ENCODE results near the gene ARRDC4.

ARRDC4 gene, protein sequence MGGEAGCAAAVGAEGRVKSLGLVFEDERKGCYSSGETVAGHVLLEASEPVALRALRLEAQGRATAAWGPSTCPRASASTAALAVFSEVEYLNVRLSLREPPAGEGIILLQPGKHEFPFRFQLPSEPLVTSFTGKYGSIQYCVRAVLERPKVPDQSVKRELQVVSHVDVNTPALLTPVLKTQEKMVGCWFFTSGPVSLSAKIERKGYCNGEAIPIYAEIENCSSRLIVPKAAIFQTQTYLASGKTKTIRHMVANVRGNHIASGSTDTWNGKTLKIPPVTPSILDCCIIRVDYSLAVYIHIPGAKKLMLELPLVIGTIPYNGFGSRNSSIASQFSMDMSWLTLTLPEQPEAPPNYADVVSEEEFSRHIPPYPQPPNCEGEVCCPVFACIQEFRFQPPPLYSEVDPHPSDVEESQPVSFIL

DNA sequence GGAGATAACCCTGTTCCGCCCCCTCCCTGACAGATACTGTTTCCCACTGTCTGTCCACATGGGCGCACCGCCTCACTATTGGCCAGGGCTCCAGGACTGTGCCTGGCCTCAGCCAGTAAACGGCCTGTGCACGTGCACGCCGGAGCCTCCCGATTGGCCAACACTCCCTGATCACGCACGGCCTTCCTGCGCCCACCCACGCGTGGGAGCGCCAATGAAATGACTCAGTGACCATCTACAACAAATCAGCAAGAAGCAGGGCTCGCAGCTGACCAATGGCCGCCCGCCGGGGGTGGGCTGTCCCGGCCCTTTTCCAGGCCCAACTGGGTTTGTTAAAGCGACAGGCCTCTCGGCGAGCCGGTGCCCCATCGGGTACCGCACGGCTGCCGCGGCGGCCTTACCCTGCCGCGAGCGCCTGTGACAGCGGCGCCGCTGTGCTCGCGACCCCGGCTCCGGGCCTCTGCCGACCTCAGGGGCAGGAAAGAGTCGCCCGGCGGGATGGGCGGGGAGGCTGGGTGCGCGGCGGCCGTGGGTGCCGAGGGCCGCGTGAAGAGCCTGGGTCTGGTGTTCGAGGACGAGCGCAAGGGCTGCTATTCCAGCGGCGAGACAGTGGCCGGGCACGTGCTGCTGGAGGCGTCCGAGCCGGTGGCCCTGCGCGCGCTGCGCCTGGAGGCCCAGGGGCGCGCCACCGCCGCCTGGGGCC lies at the start of gene ARRDC4:
Gene ARRDC4 (plus strand): TSS at position 340 of the 703 bp plus-strand sequence. CDS start 159 bp downstream, at position 499.
- in situ Hi-C loops (cut with HindIII; ENCODE audit: low sequenced_read_pairs), result no loop called here

DNA sequence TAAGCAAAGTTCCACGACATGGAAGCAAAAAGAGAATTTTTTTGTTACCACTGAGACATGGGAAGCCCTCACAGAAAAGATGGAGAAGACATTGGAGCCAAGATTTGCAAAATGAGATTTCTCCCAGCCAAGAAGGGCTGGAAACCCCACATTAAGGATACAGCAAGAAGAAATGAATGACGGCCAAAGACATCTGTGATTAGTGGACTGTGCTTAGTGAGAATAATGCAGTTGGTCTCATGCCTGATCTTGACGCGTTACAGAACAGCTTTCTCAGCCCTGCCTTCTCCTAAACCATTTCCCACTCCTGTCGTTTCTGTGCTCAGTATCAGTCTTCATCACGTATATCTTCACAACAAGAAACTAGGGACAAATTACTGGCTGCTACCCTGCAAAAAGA lies 45.8 kb upstream of the ARRDC4 start:
- in situ Hi-C loops (cut with HindIII; ENCODE audit: low sequenced_read_pairs), result no loop called here

DNA sequence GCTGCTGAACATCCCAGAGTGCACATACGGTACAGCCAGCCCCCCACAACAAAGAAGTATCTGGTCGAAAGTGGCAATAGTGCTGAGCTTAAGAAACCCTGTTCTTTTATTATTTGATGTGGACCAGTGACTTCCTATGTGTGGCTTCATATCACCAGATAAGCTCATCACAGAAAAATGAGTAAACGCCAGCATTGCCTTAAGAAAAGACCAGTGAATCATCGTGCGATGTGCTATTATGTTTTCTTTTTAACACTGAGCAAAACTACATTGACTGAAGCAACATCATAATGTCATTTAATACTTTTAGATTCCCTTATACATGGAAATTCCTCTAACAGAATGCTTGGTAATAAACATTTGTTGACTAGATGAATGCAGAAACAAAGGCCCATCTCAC lies 45.2 kb upstream of the ARRDC4 start:
- in situ Hi-C loops (cut with HindIII; ENCODE audit: low sequenced_read_pairs), result no loop called here

DNA sequence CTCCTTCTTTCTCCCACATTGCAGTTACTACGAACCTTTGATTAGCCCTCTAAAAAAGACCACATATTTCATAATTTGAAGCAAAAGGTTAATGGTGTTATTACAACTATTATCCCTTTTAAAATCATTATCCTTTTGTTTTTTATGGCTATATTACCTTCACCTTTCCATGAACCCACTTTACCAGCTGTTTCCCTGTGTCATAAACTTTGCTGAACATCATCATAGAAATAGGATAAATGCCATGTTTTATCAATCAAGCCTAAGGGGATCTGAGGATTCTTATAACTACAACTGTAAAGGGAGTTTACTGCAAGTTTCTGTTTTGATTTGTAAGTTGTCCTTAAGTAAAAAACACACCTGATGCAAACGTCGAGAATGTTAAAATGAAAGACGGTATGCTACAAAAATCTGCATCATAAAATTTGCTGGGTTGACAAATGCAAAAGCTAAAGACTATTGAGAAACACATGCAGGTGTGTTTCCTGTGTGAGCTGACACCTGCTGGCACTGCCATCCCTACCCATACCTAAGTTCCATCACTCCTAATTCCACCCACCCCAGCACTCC lies 39.1 kb upstream of the ARRDC4 start:
- in situ Hi-C loops (cut with HindIII; ENCODE audit: low sequenced_read_pairs), result no loop called here

DNA sequence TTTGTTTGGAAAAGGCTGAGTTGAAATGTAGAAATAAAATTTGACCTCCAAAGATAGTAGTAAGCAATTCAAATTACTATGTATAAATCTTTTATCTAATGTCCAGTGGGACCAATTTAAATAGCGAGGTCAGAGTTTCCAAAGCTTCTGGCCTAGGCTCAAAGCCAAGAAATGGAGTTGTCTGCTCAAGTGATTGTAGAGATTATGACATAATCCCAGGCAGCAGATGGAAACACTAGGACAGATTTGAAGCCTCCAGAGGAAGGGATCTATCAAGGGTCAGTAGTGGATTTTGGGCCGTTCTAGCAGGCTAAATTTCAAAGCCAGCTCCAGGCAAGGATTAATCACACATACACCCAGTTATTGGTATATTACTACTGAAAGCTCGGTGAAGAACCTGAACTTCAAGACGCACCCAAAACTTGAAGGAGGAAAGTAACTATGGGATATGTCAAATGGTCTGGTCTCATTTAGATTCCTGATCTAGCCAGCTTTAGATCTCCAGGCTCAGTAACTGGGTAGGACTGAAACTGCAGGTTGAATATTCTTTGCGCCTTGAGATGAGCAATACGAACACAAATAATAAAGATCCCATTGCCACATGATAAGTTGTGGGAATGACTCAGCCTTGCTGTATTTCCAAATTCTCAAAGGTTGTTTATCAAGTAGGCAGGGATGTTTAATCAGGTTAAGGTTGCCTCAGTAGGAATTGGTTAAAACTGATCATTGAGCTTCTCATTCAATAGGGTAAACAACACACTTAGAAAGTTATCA lies 30.9 kb upstream of the ARRDC4 start:
- in situ Hi-C loops (cut with HindIII; ENCODE audit: low sequenced_read_pairs), result no loop called here

GRCh38 chr15:97930230-97930629 lies 30.3 kb upstream of the ARRDC4 start:
- in situ Hi-C loops (cut with HindIII; ENCODE audit: low sequenced_read_pairs), result no loop called here

- in situ Hi-C loops (cut with HindIII; ENCODE audit: low sequenced_read_pairs), result no loop called here
Measured at GRCh38 chr15:97931314-97931713, 29.2 kb upstream of the ARRDC4 start.

DNA sequence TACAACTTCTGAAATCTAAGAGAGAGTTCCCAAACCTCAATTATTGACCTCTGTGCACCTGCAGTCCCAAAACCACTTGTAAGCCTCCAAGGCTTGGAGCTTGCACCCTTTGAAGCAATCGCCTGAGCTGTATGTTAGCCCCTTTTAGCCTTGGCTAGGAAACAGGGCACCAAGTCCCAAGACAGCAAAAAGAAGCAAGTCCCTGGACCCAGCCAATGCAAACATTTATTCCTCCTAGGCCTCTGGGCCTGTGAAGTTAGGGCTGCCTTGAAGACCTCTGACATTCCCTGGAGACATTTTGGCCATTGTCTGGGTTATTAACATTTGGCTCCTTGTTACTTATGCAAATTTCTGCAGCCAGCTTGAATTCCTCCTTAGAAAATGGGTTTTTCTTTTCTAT lies 26.9 kb upstream of the ARRDC4 start:
- in situ Hi-C loops (cut with HindIII; ENCODE audit: low sequenced_read_pairs), result no loop called here

- in situ Hi-C loops (cut with HindIII; ENCODE audit: low sequenced_read_pairs), result no loop called here
Measured at GRCh38 chr15:97940993-97941392, 19.5 kb upstream of the ARRDC4 start.

- in situ Hi-C loops (cut with HindIII; ENCODE audit: low sequenced_read_pairs), result no loop called here
Measured at GRCh38 chr15:97941572-97941971, 18.9 kb upstream of the ARRDC4 start.

DNA sequence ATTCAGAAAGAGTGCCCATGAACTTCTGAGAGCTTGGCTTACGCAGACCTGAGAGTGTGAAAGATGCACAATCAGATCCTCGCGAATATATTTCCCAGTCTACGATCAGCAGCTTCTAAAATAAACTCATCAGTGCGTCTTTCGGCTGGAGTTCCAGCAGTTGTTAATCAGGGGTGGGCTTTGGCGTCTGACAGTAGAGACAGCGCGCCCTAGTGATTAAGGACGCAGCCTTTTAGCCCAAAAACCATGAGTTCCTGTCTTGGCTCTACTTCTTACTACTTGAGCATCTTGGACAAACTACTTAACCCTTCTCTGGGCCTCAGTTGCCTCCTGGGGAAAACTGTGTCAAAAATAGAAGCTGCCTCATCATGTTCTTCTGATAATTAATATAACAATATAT lies 15.8 kb upstream of the ARRDC4 start:
- in situ Hi-C loops (cut with HindIII; ENCODE audit: low sequenced_read_pairs), result no loop called here

GRCh38 chr15:97947465-97948260 lies 12.8 kb upstream of the ARRDC4 start:
- in situ Hi-C loops (cut with HindIII; ENCODE audit: low sequenced_read_pairs), result no loop called here

- in situ Hi-C loops (cut with HindIII; ENCODE audit: low sequenced_read_pairs), result no loop called here
Measured at GRCh38 chr15:97953254-97953653, 7.2 kb upstream of the ARRDC4 start.

DNA sequence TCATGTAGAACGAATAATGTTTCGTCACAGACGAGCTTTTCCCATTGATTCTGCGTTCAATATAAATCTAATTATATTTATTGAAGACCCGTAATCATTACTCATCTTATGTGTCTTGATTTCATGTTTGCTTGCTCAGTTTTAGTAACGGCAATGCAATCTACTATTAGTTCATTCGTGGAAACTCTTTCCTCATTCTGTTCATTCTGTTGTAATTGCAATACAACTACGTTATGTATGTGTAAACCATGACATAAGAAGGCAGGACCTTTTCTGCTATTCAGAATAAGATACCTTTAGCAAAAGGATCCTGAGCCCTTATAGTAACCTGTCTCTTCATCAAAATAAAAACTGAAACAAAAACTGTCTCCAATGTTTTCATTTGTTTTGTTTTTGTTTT lies 6.8 kb upstream of the ARRDC4 start:
- in situ Hi-C loops (cut with HindIII; ENCODE audit: low sequenced_read_pairs), result no loop called here

- in situ Hi-C loops (cut with HindIII; ENCODE audit: low sequenced_read_pairs), result no loop called here
Measured at GRCh38 chr15:97955035-97955434, 5.5 kb upstream of the ARRDC4 start.

DNA sequence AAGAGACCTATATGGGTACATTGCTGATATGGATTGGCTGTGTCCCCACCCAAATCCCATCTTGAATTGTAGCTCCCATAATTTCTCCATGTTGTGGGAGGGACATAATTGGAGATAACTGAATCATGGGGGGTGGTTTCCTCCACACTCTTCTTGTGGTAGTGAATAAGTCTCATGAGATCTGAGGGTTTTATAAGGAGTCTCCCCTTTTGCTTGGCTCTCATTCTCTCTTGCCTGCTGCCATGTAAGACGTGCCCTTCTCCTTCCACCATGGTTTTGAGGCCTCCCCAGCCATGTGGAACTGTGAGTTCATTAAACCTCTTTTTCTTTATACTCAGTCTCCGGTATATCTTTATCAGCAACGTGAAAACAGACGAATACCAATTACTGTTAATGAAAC lies 5.0 kb upstream of the ARRDC4 start:
- in situ Hi-C loops (cut with HindIII; ENCODE audit: low sequenced_read_pairs), result no loop called here

DNA sequence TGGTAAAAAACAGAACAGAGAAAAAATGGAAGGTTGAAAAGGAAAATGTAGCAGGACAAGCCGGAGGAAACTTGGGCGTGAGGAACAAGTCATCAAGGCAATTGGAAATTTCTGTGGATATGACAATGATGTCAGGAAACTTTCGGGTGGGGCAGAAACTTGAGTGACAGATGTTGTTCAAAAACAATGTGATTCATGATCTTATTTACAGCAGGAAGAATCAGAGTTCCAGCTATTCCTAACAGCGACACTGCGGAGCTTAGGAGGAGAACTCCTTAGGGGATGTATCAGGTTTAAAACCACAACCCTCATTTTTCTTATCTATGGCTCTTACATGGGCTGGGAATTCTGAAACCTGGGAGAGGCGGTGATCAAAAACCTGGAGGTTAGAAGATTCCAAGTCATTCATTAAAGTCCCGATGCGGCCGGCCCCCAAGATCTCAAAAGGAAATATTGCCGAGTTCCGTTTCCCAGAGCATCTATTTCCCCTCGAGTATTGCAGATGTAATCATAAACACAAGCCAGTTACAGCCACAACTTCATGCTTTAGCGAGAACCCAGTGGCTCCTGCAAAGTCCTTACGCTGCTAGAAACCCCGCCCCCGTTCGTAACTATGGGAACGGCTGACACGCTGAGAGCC lies 659 bp upstream of the ARRDC4 start:
- in situ Hi-C loops (cut with HindIII; ENCODE audit: low sequenced_read_pairs), result no loop called here

DNA sequence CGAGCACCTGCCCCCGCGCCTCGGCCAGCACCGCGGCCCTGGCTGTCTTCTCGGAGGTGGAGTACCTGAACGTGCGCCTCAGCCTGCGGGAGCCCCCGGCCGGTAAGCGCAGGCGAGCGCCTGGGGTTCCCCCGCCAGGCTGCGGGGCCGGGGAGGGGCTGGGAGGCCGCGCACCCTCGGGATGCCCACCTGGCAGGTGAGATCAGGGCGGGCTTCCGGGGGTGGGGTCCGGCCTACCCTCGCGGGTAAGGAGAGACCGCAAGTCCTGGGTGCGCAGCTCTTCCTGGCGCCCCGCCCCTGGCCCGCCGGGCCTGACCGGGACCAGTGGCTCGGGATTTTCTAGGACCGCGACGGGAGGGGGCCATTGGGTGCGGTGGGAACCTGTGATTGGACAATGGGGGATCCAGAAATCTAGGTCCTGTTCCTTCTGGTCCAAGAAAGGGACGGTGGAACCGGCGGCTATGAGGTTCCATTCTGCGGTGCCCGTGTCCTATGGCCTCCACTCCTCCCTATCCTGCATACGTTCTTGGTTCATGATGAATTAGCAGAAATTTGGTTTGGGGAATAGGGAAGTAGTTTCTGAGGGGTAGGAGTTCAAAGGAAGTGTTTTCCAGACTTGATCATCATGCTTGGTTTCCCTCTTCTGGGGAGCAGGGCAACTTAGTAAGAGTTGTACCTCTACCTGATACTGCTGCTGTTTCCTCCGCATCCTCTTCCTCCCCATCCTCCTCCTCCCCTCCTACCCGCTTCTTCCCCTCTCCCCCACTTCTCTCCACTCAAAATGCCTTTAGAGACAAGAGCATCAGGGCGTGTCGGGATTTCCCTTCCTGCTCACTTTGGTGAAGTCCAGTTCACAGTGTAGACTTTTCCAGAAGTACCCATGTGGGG lies 808 bp downstream of the ARRDC4 start:
- in situ Hi-C loops (cut with HindIII; ENCODE audit: low sequenced_read_pairs), result no loop called here

GRCh38 chr15:97962263-97962662 lies 1.8 kb downstream of the ARRDC4 start:
- in situ Hi-C loops (cut with HindIII; ENCODE audit: low sequenced_read_pairs), result no loop called here

Measured in DLD1 (cell line).